NCI-H748 (cell line): Measurements from ENCODE around the gene LRRC15.

Experiments used
- DNase-seq: peaks from one replicate; lab custom pipeline; 2025; ENCODE audit not compliant: unreplicated experiment; lab: John Stamatoyannopoulos, UW

Gene LRRC15

DNA sequence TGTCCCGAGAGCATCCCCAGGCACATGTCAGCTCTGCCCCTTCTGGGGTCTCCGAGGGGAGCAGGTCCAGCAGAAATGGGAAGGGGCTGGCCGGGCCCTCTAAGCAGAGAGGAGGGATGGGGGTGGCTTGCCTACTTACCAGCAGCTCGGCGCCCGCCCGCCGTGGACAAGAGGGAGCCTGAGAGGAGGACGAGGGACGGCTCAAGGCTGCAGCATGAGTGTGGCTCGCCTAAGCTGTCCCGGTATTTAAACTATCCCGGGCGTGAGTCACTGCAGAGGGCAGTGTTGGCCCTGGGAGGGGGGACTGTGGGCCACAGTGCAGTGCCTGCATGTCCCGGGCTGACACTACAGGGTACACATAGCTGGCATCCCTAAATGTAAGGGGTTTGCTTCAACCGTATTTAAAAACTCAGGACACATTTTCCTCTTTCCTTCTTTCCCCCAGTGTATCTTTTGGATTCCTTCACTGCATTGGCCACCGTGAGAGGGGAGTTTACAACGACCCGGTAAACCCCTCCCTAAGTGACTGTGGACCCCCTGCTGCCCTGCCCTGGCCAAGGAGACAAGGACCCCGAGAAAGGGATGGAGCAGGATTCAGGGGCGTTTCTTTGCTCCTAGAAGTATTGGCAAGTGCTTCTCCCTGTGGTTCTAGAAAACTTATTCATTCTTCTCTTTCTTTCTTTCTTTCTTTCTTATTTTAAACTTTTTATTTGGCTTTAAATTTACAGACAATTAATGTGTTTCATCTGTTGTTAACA lies at the start of gene LRRC15:
TSS of gene LRRC15 (minus strand) at position 222 of the 758 bp plus-strand sequence. CDS start 8,700 bp downstream, outside the sequence.
- no peak for DNase-seq

DNA sequence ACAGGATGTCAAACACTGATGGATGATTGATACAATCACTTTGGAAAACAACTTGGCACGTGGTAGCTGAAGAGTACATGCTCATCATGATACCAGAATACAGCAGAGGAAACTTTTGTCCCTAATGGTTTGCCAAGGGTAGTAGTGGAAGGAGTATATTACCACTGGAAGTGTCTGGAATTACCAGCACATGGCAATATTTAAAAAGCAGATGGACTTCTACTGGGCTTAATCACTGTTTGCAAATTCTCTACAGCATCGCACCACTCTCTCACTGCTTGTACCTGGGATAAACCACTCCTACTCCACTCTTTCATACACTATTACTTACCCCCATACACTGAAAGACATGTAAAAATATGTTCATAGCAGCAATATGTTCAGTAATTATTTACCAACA lies 49.1 kb upstream of the LRRC15 start:
- no peak for DNase-seq

DNA sequence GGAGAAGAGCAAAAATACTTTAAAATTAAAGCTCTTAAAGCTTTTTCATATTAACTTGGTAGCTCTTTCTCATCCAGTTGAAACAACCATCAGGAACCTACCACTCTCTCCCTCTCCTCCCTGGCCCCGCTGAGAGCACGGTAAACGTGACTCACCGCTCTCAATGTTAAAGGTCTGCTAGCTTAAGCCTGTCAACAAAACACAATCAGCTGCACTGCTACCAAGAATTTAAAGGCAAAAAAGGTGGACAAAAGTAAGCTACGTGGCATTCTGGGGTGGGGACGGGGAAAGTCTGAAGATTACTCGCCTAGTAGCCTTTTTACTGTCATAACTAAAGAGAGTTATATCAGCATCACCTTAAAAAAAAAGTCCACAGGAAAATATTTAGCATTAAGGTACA lies 37.9 kb upstream of the LRRC15 start:
- DNase-seq, result no peak

DNA sequence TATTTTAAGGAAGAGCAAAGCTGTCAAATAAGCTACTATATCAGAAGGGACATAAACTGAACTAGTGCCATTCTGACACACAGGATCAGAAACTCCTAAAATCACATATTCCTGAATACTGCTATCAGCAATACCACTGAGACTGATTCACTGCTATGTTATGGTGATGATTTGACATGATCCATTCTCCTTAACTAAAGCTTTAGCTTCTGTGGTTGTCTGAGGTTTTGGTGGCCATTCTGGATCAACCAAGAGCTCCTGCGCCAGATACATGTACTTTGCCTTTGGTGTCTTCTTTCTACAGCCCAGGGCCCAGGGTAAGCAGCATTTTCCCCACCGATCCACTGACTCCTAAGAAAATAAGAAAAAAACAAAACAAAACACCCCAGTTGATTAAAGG lies 36.2 kb upstream of the LRRC15 start:
- DNase-seq, result no peak

DNA sequence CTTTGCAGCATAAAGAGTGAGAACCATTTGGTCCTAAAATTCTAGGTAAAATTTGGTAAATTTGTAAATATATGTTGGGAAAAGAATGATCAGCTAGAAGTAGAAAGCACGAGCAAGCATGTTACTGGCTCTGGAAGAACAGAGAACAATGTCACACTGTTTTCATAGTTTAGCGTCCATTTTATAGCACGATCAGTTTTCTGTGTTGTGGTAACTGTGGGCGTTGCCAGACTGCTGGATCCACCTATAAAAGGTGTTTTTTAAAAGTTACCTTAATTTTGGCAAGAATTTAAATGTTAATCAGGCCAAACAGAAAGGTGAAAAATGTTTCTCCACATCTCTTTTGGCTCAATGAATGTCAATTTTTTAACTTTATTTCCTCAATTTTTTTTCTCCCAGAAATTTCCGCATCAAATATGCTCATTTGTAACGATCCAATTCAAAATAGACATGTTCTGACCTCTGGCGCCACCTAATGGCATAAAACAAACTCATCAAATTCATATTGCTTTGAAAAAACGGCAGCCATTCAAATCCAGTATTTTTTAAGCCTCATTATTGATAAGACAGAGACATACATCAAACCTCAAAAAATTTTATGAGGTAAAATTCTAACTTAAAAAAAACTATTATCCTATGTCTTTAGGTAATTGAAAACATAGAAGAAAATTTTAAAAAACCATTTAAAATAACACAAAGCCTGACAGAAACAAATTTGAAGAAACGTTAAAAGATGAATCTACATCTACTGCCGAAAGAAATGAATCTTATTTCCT lies 35.0 kb upstream of the LRRC15 start:
- DNase-seq, result peak; percentile 40

DNA sequence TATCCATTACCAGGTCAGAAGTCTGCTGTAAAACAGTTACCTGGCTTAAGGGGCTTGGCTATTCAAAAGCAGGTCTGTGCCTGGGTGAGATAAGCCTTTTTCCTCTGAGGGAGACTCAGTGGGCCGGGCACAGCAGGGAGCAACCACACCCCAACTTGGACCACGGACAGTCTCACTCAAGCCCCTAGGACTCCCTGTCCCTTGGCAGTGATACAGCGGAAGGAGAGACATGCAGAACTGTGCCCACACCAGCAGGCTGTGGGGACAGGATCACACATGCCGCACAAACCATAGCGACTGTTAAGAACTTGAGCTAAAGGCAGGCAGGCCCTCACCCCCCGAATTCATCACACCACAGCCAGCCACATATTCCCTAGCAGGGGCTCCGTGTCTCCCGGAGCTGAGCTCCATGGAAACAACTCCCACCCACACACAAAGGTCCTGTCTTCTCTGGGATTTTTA lies 32.4 kb upstream of the LRRC15 start:
- DNase-seq, result no peak

DNA sequence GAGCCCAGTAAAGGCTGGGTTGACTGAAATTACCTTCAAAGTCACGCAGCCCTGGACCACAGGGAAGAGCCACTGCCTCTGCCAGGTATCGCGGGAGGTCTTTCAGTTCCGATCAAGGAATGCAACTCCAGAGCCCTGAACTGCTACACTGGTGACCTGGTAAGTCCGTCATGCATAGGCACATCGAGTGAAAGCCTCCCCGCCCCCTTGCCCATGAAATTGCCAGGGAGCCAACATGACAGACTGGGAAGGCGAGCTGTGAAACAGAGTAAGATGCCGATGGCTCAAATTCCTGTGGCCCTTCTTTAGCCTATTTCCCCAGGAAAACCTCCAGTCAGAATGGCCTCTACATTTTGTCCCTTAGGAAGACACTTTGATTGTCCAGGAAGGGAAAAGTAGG lies 31.8 kb upstream of the LRRC15 start:
- no peak for DNase-seq

DNA sequence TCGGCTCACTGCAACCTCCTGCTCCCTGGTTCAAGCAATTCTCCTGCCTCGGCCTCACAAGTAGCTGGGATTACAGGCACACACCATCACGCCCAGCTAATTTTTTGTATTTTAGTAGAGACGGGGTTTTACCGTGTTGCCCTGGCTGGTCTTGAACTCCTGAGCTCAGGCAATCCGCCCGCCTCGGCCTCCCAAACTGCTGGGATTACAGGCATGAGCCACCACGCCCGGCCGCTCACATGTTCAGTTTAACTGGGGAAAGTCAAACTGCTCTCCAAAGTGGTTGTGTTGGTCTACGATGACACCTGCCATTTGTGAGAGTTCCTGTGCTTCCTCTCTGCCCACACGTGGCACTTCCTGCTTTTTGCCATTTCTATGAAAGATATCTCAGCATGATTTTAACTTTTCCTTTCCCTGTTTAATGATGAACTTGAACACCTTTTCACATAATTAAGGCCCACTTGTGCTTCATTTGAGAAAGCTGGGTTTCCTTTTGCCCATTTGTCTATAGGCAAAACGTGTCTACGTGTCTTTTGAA lies 30.4 kb upstream of the LRRC15 start:
- DNase-seq, result no peak

DNA sequence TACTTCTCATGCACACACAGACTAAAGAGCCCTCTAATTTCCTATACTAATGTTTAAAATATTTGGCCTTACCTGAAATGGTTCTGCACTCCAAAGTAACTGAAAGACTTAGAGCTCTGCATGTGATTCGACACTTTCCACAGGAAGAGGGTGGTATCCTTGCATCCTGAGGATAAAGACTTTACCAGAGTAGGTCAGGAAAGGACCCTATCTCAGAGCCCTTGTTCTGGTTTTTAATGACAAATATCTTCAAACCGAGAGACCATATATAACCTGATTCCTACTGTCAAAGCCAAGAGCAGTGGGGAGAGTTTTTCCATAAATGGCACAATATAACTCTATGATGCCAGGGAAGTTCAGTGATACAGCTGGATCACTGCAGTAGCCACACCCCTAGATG lies 29.6 kb upstream of the LRRC15 start, which contains the start of gene GP5:
TSS of gene GP5 (minus strand) at position 101 of the 400 bp plus-strand sequence. CDS start 984 bp downstream, outside the sequence.
- no peak for DNase-seq

DNA sequence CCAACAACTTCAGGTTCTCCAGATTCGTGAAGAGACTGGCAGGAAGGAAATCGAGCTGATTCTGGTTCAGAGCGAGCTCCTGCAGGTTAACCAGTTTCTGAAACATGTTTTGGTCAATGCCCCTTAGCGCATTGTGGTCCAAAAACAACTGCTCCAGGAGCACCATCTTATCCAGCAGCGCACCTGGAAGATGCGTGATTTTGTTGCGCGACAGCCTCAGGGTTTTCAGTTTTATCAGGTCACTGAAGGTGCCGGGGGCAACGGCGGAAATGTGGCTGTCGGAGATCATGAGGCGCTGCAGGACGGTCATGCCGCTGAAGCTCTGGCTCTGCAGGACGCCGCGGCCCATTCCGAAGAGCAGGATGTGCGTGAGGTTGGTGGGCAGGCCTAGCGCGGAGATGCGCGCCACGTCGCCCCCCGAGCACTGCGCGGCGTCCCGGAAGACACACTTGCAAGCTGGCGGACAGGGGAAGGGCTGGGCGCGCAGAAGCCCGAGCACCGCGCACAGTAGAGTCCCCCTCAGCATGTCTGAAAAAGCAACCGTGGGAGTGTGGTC lies 28.3 kb upstream of the LRRC15 start:
- no peak for DNase-seq

DNA sequence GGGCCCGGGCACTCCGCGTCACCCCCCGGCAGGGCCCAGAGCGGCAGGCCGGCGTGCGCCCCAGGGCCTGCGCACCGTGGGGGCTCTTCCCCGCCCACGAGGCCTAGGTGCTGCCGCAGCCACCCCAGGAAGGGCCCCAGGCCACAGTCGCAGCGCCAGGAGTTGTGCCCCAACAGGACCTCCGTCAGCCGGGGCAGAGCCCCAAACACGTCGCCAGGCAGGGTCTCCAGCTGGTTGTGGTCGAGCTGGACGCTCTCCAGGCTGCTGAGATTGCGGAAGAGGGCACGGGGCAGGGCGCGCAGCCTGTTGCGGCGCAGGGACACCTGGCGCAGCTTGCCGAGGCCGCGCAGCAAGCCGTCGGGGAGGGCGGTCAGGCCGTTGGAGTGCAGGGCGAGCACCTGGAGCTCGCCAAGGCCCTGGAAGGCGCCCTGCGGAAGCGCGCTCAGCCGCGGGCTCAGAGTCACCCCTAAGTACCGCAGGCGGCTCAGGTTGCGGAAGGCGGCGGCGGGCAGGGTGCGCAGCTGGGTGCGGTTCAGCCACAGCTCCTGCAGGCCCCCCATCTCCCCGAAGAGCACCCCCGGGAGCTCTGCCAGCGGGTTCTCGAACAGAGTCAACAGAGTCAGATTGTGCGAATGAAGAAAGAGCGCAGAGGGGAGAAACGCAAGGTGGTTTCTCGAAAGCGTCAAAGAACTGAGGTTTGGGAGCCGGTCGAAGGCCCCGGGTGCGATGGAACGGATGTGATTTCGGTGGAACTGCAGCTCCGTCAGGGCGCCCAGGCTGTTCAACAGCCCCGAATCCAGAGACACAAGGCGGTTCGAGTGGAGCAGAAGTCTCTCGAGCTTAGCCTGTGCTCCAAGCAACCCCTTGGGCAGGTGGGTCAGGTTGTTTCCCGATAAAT lies 27.6 kb upstream of the LRRC15 start:
- DNase-seq, result no peak

DNA sequence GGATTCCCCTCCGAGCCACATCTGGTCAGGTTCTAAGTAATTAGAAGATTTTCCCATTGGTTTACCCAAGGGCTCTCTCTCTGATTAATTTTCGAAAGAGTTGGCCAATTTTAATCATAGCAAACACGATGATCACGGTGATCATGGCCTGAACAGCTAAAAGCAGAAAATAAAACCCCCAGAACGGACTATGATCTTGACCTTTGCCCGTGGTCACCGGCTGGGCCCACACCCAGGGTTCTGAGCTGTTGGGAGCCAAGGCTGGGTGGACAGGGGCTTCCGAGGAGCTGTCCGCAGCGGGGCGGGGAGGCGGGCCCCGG lies 27.0 kb upstream of the LRRC15 start:
- no peak for DNase-seq

DNA sequence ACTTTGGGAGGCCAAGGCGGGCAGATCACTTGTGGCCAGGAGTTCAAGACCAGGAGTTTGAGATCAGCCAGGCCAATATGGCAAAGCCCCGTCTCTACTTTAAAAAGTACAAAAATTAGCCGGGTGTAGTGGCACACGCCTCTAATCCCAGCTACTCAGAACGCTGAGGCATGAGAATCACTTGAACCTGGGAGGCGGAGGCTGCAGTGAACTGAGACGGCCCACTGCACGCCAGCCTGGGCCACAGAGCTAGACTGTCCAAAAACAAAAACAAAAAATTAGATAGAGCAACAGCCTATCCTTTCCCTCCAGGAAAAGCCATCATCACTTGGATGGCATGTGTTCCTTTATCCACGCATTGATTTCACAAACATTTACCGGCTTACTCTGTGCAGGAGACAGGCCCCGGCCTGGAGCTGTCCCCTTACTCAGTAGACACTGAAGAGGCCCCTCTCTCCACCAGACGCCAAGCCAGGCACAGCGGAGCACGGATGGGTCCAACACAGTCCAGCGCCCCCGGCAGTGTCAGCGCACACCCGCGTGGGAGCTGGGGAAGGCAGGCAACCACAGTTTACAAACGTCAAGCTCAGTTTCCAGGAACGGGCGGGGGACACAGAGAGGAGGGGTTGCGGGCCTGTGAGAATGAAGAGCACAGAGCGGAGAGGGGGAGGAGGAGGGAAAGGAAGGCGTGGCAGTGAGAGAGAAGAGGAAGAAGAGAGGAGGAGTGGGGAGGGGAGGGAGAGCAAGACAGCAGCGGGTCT lies 26.4 kb upstream of the LRRC15 start:
- no peak for DNase-seq

DNA sequence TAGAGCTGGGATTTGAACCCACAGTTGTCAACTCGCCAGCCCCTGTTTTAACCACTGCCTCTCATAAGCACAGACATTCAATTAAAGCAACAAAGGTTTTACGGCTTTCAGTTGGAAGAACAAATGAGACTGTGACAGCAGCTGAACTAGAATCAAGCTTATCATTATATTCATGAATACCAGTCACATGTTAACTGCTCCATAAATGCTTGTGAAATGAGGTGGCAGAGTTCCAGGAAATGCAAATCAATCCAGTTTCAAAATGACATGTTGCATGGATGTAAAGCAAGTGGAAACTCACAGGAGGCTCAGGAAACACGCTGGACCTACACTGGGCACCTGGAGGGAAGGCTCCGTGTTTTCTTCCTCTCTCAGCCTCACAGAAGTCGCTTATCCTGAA lies 25.7 kb upstream of the LRRC15 start:
- peak; percentile 58 for DNase-seq

DNA sequence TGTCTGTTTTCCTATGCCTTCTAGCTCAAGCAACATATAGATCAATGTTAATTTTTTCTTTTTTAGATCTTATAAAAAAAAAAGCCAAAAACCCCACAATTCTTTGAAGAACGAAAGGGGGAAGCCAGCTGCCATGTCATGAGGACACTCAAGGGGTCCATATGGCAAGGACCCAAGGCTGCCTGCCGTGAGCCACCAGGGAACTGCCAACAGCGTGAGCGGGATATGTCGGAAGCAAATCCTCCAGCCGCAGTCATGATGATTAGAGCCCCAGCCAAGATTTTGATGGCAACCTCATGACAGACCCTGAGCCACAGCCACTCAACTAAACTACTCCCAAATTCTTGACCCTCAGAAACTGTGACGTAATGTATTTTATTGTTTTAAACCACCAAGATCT lies 23.0 kb upstream of the LRRC15 start:
- no peak for DNase-seq

DNA sequence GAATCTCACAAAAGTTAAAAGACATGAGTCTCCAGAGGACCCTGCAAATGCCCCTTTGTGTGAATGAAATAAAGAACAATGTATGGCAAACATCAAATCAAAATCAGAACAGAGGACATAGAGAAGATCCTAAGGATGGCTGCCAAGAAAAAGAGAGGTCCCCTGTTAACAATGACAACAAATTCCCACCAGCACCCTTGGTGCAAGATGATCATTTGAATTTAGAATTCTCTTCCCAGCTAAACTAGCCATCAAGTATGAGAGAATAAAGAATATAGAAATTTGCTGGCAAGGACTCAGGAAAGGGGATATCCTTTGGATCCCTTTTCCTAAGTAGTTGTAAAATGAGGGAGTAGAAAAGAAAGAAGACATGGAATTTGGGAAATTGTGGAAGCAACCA lies 21.3 kb upstream of the LRRC15 start:
- DNase-seq, result no peak

DNA sequence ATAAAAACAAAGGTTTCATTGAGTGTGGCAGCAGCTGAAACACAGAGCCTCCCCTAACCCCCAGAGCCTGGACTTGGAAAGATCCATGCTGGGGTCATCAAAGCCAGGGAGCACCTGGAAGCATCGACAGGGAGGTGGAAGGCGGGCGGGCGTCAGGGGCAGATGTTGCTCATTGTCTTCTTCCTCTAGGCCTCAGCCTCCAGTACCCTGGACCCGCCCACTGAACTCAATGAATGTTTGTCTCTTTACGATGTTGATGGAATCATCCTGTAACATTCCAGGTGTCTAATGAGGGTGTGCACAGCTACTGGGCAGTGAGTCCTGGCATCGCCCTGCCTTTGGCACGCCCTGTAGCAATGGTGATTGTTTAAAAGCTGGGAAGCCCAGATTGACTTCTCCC lies 19.7 kb upstream of the LRRC15 start:
- DNase-seq, result peak; percentile 57

DNA sequence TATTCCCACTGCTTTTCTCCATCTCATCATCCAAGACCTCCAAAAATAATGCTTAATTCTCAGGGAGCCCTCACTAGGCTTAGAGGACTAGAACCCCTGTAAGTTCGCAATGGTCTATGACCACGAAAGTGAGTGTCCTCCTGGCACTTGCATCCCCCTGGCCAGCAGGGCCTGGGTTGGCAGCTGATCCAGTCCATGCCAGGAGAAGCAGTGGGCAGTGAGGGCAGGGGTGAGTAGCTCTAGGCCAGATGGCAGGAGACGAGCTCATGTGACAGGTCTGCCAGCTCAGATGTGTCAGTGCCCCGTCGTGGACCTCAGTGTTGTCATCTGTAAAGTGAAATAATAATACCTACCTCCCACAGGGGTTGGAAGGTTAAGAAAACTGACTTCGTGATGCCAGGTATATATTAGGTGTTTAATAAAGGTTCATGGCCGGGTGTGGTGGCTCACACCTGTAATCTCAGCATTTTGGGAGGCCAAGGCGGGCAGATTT lies 18.4 kb upstream of the LRRC15 start:
- no peak for DNase-seq

DNA sequence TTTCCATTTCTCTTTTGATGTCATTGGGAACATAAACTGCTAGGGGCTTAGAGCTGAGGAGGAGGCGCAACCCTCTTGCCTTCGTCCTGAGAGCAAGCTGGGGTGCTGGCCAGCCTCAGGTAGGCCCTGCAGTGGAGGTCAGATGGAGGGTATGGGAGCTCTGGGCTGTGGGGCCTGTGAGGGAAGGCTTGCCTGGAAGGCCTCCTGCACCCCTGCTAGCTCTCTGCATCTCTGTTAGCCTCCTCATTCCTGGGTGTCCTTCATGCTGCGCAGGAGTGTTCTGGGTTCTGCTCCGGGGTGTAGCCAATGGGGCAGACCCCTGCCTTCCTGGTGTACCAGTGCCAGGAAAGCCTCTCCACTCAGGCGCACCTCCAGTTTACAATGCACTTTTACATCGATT lies 17.7 kb upstream of the LRRC15 start:
- DNase-seq, result no peak

DNA sequence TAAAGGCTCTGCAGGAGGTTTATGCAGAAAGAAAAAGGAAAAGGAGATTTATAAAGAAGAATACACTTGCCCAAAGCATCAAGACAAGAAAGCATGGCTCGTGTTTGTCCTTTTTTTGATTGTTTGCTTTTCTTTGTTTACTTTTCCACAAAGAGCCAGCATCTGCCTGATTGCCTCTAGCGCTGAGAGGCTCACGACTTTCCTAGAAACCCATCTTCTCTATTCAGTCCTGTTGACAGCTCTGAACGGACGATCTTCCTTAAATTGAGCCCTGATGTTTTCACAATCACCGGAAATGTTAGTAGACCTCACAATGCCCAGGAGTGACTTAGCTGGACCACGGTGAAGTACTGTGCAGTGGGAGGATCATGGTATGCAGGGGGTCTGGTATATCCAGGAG lies 17.1 kb upstream of the LRRC15 start:
- peak; percentile 45 for DNase-seq
